ENCODE data around the gene GABRG3.

GABRG3 gene

DNA sequence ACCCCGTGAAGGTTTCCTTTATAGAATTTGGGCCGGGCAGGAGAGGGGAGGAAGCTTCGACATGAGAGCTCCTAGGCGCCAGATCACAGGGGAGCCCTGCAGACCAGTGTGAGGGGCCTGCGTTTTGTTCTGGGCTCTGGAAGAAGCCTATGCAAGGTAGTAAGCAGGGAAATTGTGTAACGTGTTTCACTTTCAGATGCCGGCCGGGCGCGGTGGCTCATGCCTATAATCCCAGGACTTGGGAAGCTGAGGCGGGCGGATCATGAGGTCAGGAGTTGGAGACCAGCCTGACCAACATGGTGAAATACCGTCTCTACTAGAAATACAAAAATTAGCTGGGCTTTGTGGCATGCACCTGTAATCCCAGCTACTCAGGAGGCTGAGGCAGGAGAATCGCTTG is 65.2 kb downstream of the GABRG3 start:
- H3K4me3 ChIP-seq (ENCODE audit: low read length) = no peak overlapping the region
- TF ChIP-seq ZNF274 (IDR thresholded peaks at IDR 0.05; ENCODE audit: low read depth, low read length) = no peak

DNA sequence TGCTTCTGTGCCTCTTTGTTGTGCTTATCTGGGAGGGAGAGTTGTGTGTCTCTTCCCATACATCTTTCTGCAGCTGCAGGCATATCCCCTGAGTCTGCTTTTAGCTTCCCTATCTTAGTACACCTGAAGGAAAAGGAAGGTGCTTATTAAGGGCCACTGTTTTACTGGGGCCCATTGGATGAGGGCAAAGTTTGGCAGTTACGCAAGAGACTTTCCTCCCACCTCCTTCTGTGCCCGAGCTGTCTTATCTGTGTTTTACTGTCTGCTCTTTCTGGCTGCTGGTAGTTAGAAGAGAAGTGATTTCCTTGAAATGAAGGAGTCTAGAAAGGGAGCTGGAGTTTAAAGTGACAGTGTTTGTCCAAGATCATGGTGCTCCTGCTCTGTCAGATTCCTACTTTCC is 66.5 kb downstream of the GABRG3 start:
- H3K4me3 ChIP-seq (ENCODE audit: low read length) = no peak overlapping the region
- TF ChIP-seq ZNF274 (IDR thresholded peaks at IDR 0.05; ENCODE audit: low read depth, low read length) = no peak

DNA sequence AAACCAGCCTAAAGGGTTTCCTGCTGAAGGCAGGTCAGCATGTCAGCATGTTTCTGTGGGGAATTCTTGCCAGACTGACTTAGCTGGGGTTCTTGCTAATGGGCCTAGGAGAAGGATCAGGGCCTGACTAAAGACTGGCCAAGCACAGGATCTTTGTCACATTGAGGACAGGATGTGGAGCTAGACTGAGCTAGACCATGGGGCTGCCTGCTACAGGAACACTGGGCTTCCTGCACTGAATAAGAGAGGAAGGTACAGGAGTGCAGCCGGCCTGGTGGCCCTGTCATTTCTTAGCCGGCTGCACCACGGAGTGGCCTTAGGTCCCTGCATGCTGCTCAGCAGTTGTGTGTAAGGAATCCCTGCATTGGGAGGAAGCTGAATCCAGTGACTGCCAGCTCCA is 68.2 kb downstream of the GABRG3 start:
- no peak for TF ChIP-seq ZNF274 (IDR thresholded peaks at IDR 0.05; ENCODE audit: low read depth, low read length)
- no peak overlapping the region for H3K4me3 ChIP-seq (ENCODE audit: low read length)

DNA sequence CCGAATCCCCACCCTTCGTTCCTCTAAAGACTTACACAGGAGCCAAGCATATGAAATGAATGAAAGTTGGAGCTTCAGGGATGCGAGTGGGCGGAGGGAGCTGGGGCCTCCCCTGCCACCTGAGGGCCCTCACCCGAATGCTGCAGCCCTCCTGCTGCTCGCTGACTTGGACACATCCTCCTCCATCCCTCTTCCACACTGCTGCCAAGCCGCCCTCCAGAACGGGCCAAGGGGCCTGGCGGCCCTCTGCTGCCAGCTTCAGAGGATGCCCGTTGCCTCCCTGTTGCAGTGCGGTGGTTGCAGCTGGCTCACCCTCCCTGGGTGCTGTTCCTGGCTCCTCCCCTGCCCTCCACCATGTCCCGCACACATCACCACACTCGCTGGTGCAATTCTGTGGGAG is 71.2 kb downstream of the GABRG3 start:
- H3K4me3 ChIP-seq (ENCODE audit: low read length) = no peak overlapping the region
- no peak for TF ChIP-seq ZNF274 (IDR thresholded peaks at IDR 0.05; ENCODE audit: low read depth, low read length)

DNA sequence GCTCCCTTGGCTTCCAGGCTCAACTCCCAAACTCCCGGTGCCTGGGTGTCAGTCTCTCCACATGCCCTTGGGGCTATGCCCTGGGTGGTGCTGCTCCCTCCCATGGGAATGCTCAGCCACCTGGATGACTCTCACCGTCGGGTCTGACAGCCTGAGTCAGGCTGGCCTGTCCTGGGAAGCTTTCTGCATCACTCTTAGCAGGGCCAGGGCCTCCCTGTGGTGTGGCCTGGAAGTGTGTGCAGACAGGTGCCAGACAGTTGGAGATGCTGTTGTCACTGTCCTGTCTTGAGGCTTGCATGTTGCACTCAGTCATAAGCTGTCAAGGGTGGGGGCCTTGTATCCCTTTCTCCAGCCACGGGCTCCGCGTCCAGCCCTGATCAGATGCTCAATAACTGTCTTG is 71.7 kb downstream of the GABRG3 start:
- no peak for TF ChIP-seq ZNF274 (IDR thresholded peaks at IDR 0.05; ENCODE audit: low read depth, low read length)
- H3K4me3 ChIP-seq (ENCODE audit: low read length) = no peak overlapping the region

DNA sequence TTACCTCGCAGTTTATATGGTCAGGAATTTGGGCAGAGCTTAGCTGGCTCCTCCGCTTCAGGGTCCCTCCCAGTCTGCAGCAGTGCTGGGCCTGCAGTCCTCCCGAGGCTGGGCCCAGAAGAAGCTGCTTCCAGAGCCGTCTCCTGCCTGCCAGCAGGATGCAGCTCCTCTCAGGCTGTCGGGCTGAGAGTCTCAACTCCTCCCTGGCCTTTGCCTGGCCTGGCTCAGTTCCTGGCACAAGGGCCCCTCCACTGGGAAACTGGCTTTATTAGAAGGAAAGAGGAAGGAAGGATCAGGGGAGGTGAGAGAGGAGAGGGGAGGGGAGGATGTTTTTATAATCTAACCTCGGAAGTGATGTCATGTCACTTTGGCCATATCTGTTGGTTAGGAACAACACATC is 72.8 kb downstream of the GABRG3 start:
- TF ChIP-seq ZNF274 (IDR thresholded peaks at IDR 0.05; ENCODE audit: low read depth, low read length) = no peak
- no peak overlapping the region for H3K4me3 ChIP-seq (ENCODE audit: low read length)

DNA sequence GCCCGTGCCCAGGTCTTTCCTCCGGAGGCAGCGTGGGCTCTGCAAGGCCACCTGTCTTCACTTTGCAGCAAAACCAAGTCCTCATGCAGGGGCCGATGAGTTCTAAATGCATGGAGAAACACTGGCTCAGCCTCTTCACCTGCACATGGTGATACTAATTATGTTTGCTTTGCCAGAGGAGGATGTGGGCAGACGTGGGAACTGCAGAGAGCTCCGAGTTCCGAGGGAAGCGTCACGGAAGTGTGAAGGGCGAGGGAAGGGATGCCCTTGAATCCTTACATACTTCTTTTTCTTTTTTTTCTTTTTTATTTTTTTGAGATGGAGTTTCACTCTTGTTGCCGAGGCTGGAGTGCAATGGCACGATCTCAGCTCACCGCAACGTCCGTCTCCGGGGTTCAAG is 74.8 kb downstream of the GABRG3 start:
- no peak overlapping the region for H3K4me3 ChIP-seq (ENCODE audit: low read length)
- no peak for TF ChIP-seq ZNF274 (IDR thresholded peaks at IDR 0.05; ENCODE audit: low read depth, low read length)

DNA sequence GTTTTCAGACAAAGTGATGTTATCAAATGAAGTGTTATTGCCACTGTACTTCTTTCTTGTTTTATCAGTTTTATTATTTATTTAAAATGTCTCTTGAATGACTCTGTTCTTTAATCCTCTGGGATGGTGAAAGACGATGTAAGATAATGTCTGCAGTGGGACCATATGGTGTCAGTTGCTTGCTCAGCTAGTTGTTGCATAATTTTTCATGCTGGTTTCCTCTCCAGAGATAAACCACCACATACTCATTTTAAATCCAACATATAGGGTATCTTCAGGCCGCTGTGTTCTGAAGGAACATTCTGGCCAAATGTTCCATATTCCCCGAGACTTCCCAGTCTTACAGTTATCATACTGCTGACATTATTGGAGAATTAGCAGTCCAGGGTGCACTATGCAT is 75.9 kb downstream of the GABRG3 start:
- TF ChIP-seq ZNF274 (IDR thresholded peaks at IDR 0.05; ENCODE audit: low read depth, low read length) = no peak
- no peak overlapping the region for H3K4me3 ChIP-seq (ENCODE audit: low read length)

DNA sequence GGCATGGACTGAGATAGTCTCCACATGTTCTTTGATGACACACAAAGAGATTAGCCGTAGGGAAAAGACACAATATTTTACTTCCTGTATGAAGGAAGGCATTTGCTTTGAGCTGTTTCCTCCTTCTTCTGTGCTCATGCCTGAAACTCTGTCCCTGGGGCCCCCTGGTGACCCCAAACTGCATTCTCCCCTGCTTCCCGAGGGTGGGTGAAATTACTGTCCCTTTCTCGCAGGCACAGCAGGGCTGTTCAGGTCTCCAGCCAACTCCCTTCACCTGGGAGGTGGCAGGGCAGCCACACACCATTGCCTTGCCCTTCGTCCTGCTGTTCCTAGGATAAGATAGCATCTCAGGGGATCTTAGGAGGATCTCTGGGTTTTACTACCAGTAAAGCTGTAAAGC is 79.2 kb downstream of the GABRG3 start:
- TF ChIP-seq ZNF274 (IDR thresholded peaks at IDR 0.05; ENCODE audit: low read depth, low read length) = no peak
- no peak overlapping the region for H3K4me3 ChIP-seq (ENCODE audit: low read length)

DNA sequence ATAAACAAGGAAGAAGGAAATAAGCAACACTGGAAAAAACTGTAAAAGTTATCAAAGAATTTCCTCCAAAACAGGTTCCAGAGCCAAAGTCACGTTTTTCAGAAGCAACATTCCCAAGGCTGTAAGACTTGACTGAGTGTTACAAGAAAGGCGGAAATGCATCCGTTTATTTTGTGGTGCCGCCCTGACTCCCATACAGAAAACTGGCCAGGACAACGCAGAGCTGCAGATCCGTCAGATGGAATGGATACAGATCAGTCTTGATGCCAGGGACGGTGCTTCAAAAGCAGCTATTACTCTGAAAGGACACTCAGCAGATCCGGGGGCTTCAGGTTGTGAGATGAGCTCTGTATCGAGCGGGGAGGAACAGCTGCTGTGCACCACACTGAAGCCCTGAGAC is 83.4 kb downstream of the GABRG3 start:
- no peak overlapping the region for H3K4me3 ChIP-seq (ENCODE audit: low read length)
- no peak for TF ChIP-seq ZNF274 (IDR thresholded peaks at IDR 0.05; ENCODE audit: low read depth, low read length)

DNA sequence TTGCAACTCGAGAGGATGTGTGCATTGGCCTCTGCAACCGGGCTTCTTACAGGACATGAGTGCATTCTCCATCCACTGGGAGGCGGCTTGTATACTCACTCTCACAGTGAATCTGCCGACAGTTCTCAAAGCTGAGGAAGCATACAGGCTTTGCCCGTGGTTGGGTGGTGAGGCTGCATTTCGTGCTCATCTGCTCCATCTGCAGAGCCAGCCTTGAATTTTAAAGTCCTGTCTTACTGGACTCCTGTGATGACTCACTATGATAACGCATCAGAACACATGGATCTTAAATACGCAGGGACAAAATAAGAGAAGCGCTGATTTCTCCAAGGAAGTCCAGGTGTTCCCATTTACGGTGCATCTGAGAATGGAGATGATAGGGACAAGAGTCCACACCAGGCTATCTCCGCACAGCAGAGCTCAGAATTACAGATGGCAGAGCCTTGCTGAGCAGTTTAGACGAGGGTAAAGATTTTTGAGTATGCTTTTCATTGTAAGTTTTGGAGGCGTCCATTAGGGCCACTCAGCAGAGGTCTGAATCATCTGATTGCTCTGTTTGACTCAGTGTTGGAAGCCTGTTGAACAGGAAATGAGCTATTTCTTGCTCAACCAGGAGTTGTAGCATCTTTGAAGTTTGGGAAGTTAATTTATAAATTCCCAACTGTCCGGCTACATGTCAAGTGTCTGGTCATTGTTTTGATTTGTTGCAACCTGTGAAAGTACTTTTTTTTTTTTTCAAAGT is 87.1 kb downstream of the GABRG3 start:
- no peak for TF ChIP-seq ZNF274 (IDR thresholded peaks at IDR 0.05; ENCODE audit: low read depth, low read length)
- no peak overlapping the region for H3K4me3 ChIP-seq (ENCODE audit: low read length)

DNA sequence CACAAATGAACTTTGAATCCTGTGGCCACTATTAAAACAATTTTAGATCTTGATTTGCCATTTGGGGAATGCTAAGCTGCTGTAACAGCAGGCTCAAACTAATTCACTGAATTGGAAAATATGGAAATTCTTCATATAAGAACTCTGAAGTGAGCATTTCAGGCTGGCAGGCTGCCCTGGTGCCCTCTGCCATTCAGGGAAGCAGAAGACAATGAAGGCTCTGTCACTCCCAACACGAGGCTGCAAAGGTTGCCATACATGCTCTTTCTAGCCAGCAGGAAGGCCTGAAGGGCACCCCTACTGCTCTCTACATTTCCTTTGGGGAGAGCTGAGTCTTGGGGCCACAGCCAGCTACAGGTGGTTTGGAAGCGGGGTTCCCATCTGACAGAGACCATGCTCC is 88.0 kb downstream of the GABRG3 start:
- no peak overlapping the region for H3K4me3 ChIP-seq (ENCODE audit: low read length)
- TF ChIP-seq ZNF274 (IDR thresholded peaks at IDR 0.05; ENCODE audit: low read depth, low read length) = no peak

DNA sequence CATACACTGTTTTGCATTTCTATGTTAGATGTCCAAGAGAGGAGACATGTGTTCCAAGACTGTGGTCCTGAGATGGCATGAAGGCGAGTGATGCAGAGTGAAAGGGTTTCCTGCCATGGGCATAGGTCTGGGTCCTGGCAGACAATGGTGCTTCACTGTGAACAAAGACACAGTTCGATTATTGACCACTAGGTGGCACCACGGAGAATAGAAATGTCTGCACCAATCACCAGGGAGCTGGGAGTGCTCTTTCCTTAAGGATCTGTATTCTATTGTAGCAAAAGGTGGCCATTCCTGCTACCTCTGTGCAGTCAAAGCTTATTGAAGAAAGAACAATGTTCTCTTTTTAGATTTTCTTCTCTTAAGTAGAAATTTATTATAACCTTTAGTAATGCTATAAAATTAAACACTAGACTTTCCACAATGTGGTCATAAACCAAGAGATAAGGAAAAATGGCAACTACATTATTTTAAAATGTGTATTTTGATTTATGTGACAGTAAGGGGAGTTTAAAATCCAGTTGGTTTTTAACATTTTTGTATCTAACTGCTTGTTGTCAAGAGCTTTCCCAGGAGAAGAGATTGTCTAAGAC is 88.7 kb downstream of the GABRG3 start:
- H3K4me3 ChIP-seq (ENCODE audit: low read length) = no peak overlapping the region
- no peak for TF ChIP-seq ZNF274 (IDR thresholded peaks at IDR 0.05; ENCODE audit: low read depth, low read length)

DNA sequence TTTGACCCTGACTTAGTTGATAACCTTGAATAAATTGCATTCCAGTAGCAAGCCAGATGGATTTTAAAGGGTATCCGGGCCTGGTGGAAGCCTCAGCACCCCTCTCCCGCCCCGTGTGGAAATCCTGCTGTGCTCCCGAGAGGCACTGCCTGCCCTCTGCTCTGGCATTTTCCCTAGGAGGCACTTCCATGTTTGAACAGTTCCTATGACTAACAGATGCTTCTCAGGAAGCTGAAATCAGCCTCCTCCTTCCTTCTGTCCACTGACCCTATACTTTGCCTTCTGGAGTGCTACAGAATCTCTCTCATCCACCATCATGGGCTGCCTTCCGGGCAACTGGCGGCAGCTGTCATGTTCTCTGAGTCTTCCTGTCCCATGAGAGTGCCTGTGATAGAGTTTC is 90.8 kb downstream of the GABRG3 start:
- no peak overlapping the region for H3K4me3 ChIP-seq (ENCODE audit: low read length)
- TF ChIP-seq ZNF274 (IDR thresholded peaks at IDR 0.05; ENCODE audit: low read depth, low read length) = no peak

DNA sequence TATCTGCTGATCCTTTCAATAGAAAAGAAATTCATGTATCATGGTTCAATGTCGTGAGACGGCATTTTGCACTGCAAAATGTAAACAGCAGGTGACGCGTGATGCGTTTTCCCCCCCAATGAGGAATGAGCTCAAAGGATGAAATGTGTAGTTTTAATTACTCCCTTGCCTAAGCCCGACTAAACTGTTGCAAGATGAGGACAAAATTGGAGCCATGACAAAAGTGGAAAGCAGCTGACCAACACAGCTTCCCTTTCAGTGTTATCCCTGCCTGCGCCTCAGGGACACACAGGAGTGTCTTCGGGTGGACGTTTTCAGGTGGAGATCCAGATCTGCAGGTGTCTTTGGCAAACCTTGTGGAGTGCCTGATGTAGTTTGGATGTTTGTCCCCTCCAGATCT is 92.0 kb downstream of the GABRG3 start:
- no peak for TF ChIP-seq ZNF274 (IDR thresholded peaks at IDR 0.05; ENCODE audit: low read depth, low read length)
- H3K4me3 ChIP-seq (ENCODE audit: low read length) = no peak overlapping the region

DNA sequence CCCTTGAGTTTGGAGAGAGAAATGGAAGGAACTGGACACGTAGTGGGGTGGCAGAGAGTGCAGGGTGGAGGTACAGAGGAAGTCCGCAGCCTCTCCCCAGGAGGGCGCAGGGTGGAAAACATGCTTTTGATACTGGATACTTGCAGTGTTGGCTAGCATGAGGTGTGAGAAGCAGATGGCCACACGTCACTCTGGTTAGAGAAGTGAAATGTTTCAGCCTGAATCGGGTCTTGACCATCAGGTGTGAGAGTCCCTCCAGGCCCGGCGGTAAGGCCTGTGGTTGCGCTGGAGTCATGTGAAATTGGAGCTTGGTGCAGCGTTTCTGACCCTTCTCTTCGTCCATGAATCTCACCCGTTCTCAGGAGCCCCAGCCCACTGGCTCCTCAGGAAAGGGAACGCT is 93.1 kb downstream of the GABRG3 start:
- no peak for TF ChIP-seq ZNF274 (IDR thresholded peaks at IDR 0.05; ENCODE audit: low read depth, low read length)
- no peak overlapping the region for H3K4me3 ChIP-seq (ENCODE audit: low read length)

Data from GM08714 (cell line).